EL (cell line): ENCODE data around the gene TGFBR1.

Source experiments
- DNase-seq: peaks from one replicate; pipeline ENCODE4 v3.0.0-alpha.2; 2016

The TGFBR1 gene

DNA sequence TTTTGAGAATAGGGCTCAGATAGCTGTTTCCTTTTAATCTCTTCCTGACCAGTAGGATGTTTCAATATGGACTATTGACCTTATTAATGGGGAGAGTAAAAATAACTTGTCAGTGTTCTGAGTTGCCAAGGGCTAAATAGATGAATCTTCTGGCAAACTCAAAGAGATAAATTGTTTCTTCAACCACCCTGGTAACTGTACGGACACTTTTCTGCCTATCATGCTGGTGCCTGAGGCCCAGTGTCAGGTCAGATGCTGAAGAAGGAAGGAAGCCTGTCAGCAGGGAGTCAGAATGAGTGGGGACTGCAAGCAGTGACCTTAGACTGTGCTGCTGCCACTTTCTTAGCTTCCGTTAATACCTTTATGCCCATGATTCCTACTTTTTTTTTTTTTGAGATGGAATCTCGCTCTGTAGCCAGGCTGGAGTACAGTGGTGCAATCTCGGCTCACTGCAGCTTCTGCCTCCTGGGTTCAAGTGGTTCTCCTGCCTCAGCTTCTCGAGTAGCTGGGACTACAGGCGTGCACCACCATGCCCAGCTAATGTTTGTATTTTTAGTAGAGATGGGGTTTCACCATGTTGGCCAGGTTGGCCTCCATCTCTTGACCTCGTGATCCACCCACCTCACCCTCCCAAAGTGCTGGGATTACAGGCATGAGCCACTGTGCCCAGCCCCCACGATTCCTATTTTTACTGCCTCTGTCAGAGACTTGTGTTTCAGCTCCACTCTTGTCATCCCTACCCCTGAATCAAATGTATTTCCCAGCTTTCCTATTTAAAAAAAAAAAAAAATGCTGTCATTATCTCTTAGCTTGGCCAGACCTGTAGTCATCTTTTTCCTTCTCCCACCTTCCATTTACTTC, 33.7 kb downstream of the TGFBR1 start:
- no peak for DNase-seq

DNA sequence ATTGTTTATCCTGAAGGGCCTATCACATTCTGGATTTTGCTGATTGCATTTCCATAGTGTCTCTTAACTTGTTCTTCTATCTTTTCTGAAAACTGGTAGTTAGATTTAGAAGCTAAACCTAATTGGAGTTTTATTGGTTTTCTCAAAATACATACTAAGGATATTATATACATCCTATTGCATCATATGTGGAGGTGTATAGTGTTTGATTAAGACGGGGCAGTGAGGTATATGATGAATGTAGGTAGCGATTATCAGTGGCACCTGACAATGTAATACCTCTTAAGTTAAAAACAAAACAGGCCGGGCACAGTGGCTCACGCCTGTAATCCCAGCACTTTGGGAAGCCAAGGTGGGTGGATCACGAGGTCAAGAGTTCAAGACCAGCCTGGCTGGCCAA, 35.0 kb downstream of the TGFBR1 start:
- no peak for DNase-seq

DNA sequence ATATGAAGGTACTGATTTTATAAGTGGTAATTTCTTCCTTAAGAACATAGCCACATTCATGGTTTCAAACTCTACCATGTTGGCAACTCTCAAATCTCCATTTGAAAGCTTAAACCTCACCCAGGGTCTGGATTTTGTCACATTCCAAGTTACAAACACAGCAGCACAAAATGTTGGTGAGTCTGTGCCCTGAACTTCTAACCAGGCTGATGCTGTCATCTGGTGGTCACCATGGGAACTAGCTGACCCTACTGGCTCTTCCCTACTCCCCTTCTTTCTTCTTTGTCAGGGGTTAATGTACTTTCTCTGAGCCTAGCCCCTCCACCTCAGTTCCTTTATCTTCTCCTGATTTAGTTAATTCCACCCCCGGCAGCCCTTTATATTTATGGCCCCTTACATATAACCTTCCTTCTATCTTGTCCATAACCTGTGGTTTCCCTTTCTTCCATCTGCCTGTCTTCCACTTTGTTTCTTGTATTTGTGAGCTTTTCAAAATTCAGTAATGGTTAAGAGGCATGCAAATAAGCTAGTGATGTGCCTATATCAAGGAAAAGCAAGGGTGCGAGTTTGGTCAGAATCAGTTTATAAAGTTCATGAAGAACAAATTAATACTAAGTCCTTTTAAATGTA, 35.9 kb downstream of the TGFBR1 start:
- peak; percentile 63 for DNase-seq

DNA sequence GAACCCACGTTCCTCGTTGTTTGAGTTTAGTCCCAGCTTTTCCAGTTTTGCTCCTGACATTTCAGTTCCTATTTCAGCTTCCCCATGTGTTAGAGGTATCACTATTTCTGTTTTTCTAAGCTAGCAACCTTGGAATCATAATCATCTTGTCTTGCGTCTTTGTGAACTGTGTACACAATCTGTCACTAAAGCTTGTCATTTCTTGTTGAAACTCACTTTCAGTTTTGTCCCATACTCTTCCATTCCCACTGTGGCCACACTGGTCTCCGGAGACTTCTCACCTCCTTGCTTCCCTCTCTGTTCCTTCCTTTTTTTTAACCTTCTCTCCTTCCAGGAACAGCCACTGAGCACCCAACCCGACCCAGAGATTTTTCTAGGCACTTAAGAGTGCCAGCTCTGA, 36.9 kb downstream of the TGFBR1 start:
- DNase-seq, result no peak

DNA sequence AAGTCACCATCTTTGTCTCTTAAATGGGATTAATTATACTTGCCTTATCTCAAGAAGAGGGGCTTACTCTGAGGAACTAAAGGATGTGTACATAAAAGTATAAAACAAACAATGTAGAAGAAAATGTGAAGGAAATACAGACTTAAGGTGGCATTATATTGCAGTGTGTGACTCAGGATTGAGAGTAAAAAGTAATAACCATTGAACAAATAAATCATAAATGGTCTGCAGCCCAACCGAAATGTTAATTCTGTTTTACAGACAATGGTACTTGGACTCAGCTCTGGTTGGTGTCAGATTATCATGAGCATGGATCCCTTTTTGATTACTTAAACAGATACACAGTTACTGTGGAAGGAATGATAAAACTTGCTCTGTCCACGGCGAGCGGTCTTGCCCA, 37.4 kb downstream of the TGFBR1 start:
- no peak for DNase-seq

DNA sequence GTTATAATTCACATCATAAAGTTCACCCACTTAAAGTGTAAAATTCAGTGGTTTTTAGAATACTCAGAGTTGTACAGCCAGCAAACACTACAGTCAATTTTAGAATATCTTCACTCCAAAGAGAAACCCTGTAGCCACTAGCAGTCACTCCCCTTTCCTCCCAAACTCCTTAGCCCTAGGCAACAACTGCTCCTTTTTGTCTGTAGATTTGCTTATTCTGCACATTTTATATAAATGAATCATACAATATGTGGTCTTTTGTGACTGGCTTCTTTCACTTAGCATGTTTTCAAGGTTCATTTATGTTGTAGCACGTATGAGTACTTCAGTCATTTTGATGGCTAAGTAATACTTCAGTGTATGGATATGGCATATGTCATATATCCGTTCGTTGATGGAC, 38.7 kb downstream of the TGFBR1 start:
- peak; percentile 66 for DNase-seq

DNA sequence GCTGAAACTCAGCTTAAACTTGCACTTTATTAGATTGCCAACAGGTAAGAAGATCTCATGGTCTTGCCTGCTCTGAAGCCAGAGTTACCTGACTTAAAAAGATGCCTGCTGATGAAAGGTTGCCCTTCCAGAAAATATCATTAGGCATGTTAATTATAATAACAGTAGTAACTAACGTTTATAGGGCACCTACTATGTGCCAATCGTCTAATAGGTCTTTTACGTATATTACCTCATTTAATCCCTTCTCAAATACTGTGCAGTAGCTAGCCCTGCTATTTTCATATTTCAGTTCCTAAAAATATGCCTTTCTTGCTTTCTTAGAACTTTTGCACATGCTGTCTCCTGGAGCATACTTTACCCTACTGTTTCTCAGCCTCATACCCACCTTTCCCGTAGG, 40.1 kb downstream of the TGFBR1 start:
- no peak for DNase-seq

DNA sequence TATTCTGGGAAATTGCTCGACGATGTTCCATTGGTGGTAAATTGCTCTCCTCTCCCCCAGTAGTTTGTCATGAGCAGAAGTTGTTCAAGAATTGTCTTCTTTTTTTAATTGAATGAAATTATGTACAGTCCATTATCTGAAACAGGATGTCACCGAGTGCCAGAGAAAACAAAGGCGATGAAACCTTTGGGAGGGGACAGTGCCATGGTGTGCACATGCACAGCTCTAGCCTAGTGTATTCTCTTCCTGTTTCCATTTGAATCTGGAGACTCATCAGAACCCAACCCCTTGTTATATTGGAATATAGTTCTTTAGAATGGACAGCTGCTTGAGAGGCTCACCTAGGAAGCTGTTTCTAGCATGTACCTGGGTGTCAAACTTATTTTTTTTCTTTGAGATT, 41.7 kb downstream of the TGFBR1 start:
- no peak for DNase-seq

DNA sequence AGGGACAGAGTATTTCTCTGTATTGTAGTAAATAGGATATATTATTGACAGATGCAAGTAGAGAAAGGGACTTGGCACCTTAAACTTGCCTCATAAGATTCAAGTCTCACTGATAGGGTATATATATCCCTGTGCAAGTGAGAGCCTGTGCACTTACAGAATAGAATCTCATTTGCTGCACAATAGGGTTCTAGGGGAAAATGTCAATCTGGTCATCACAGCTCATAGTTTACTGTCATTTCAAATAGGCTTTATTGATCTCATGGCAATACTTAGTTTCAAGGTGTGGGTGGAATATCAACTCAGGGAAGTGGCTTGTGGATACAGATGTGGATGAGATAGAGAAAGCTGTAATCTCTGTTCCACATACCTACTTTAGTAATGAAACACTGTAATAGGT, 42.3 kb downstream of the TGFBR1 start:
- DNase-seq, result no peak

DNA sequence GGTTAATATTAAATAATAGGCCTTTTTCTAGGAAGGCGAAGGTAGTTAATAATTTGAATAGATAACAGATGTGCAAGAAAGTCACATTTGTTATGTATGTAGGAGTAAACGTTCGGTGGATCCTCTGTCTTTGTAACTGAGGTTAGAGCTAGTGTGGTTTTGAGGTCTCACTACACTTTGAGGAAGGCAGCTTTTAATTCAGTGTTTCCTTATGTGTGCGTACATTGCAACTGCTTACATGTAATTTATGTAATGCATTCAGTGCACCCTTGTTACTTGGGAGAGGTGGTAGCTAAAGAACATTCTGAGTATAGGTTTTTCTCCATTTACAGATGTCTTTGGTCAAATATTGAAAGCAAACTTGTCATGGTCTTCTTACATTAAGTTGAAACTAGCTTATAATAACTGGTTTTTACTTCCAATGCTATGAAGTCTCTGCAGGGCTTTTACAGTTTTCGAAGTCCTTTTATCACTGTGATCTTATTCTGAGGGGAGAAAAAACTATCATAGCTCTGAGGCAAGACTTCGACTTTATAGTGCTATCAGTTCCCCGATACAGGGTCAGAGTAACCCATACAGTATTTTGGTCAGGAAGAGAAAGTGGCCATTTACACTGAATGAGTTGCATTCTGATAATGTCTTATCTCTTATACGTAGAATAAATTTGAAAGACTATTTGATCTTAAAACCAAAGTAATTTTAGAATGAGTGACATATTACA, 45.7 kb downstream of the TGFBR1 start:
- DNase-seq, result no peak

DNA sequence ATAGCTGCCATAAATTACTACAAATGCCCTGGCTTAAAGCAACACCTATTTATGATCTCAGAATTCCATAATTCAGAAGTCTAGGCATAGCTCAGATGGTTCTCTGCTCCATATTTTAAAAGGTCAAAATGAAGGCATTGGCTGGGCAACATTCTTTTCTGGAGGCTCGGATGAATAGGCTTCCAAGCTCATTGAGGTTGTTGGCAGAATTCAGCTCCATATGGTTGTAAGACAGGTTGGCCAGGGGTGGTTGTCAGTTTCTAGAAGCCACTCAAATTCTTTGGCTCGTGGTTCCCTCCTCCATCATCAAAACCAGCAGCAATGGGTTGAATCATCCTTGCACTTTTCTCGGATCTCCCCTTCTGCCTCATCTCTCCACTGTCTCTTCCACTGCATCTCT, 49.4 kb downstream of the TGFBR1 start:
- DNase-seq, result no peak

DNA sequence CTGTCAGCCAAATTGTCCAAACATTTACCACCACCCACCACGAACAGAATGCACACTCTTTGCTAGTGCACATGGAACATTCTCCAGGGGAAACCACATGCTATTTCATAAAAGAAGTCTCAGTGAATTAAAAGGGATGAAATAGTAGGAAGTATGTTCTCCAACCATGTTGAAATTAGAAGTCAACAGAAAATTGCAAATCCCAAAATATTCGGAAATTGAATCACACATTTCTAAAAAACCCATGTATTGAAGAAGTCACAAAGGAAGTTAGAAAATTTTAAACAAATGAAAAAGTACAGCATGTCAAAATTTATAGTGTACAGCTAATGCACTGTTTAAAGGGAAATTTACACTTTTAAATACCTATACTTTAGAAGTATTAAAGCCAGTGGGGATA, 50.8 kb downstream of the TGFBR1 start:
- DNase-seq, result no peak

DNA sequence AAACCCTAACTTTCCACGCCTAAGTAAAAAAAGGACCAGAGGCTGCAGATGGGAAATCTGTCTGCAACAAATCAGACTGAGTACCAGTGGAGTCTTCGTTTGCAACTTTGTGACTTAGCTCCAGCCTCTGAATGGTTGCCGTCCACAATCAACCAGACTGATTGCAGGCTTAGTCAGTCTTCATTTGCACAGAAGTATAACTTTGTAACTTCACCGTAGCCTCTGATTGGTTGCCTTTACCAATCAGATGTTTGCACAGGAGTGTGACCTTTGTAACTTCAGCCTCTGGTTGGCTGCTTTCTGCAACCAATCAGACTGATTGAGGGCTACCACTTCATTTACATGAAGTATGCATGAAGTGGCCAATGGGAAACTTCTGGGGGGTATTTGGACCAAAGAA, 53.7 kb downstream of the TGFBR1 start:
- DNase-seq, result no peak

DNA sequence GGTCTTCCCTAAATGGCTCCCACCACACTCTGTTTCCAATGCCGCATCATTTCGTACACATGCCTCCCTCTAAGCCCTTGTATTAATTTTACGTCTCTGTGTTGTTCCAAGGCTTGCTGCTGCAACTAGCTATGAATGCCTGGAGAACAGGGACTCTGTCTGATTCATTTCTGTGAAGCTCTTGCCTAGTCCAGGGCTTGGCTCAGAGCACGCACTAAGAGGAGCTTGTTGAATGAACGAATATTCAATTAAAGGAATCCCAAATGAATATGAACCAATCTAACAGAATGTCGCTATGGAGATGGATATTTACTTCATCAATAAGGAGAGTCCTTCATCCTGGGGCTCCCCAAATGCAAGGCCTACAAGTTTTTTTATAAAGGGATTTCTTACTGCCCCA, 55.3 kb downstream of the TGFBR1 start:
- no peak for DNase-seq

DNA sequence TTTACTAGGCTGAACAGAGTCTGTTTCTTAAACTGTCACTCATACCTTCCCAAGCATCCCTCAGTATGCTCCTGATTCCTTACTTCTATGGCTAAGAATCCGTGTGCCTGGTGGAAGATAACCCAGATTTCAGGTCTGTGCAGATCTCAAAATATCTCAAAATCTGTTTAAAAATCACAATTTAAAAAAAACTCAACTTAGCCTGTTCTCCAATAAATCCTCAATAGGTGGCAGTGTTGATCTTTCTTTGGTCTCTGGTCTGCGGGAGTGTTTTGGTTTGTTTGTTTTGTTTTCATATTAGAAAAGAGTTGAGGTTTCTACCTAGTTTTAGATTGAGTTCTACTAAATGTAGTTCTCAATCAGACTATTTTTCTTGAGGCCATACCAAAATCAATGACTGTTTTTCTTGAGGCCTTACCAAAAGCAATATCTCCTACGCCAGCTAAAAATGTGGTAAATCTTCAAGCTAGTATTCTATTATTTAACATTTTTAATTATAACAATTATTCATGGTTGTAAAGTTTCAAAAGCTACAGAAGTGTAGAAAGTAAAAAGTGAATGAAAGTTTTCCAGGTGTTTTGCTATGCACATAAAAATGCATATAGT, 57.9 kb downstream of the TGFBR1 start:
- DNase-seq, result peak; percentile 43

DNA sequence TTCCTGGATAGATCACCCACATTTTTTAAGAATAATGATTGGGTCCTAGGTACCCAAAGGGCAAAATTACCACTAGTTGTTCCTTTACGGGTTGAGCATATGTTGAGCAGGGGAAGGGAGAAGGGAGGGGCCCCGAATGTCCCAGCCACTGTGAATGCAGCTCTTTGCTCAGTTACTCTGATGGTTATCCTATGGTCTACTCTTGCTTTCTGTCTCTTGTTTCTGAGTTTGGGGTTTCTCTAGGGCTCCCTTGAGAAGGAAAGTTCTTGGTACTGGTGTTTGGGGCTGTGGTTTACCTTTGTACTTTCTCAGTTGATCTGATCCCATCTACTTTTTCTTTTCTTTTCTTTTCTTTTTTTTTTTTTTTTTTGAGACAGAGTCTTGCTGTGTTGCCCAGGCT, 61.2 kb downstream of the TGFBR1 start:
- DNase-seq, result no peak

DNA sequence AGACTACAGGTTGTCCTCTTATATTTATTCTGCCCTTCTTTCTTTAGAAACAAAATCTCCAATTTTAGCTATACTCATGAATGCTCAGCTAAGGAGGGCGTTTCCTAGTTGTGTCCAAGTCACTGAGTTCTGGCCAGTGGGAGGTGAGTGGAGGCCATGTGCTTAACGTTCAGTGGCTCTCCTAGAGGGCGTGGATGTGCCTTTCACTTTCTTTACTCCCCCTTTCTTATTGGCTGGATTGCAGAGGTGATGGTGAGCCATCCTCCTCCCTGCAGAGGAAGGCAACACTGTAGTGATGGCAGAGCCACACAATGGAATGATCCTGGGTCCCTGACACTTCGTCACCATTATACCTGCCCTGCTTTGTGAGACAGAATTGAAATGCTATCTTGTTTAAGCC, 62.2 kb downstream of the TGFBR1 start:
- no peak for DNase-seq

DNA sequence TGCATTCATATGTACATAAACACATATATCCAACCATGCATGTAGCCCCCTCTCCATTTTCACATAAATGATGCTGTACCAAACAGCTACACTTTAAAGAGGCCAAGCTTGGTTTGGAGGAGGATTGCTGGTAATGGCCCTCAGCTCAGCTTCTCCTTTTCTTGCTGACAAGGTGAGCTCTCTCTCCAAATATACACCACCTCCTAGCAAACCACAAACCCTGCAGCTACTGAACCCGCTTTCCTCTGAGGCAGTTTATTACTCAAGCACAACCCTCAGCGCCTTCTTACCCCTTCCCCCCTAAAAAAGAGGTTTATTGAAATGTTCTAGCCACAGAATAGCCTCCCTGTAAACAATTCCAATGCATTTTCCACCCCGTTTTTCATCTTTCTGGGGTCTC, 62.8 kb downstream of the TGFBR1 start:
- DNase-seq, result no peak

DNA sequence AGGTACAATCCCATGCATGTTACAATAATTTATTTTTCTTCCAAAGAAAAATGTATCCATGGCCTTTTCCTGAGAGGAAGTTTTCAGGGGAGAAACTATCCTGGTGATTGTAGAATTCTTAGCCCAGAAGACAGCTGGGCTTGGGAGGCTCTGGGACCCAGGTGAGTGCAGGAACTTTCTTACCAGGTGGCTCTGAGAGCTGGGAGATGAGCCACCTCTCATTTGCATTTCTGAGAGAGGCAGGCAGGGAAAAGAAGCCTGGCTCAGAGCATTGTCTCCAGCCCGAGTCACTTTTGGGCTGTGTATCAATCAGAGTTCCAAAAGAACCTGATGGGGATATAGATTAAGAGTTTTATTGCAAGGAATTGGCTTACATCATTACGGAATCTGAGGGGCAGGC, 64.2 kb downstream of the TGFBR1 start:
- DNase-seq, result no peak

DNA sequence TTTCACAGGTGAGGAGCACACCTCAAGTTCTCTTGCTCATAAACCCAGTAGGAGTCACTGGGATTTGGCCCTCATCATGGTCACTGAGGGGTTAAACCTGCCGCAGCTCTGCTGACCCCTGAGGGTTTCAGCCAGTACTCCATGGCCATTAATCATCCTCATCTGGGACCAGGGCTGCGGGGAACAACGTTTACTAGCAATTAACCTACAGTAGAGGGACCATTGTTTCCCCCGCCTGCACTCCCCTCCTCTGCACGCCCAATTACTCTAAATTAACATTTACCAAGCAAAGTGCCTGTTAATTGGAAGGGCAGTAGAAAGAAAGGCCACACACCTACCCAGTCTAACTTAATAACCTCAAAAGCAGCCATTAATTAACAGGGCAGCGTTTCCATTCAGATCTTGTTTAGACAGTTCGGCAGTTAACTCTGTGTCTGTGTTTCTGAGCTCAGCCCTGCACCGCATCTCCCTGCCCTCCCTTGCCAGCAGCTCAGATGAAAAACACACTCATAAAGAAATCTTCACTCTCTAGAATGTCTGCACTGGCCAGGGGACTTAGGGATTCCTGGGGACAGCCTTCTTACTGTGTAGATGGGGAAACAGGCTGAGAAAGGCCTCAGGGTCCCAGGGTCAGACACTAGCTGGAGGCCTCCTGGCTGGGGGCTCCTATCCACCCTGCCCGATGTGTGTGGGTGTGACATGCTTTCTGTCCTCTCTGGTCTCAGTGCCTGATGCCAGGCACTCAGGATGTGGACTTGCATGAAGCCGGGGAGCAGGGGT, 65.3 kb downstream of the TGFBR1 start:
- DNase-seq, result peak; percentile 8

DNA sequence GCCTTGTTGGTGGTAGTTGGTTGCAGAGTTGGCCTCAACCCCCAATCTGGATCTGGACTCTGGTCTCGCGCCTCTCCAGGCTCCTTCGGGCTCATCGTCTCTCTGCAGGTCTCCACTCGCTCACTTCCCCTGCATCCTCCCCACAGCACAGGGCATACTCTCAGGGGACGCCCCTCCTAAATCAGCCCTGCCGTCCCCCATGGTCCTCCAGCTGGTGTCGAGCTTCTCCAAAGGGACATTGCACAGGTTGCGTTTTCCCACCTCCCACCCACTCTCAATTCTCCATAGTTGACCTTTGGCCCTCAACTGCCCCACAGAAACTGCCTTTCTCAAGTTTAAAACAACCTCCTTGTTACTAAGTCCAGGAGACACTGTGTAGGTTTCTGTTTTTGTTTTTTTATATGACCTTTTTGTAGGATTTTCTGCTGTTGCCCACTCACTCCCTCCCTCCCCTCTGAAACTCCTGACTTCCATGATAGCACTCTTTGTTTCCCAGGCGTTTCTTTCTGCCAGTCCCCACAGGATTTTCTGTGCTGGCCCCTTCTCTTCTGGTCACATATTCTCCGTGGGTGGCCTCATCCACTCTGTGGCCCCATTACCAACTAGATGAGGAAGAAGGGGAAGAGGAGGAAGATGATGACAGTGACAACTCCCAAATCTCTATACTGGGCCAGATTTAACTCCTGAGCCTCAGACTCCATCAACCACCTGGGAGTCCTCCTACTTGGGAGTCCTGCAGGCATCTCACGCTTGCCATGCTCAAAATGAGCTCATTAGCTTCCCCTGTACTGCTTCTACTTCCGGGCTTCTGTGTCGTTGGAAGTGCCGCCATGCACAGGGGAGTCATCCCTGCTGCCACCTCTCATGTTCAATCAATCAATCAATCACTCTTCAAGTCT, 66.6 kb downstream of the TGFBR1 start:
- DNase-seq, result no peak
